Colonic mucosa (tissue), 4 donors: Measurements from ENCODE around the gene KRTAP6-3. TPM values are rescaled to one million over a fixed set of nuclear protein-coding genes. Genes with fewer than 3 reads are reported as not detected.

ENCODE experiments used
- DNase-seq: peaks from one replicate; pipeline ENCODE4 v3.0.0-alpha.2; 2020
- H3K27ac ChIP-seq: fragments of 200-600 bp; one replicate; pipeline ENCODE4 v1.8.0; 2021
- H3K27me3 ChIP-seq: fragments of 200-600 bp; one replicate; pipeline ENCODE4 v1.8.0; 2021
- H3K36me3 ChIP-seq: fragments of 200-600 bp; one replicate; pipeline ENCODE4 v1.8.0; 2021
- H3K4me1 ChIP-seq: fragments of 200-600 bp; one replicate; pipeline ENCODE4 v1.8.0; 2021; ENCODE audit warnings: mild to moderate bottlenecking
- H3K4me3 ChIP-seq: fragments of 200-600 bp; one replicate; pipeline ENCODE4 v1.8.0; 2021
- H3K9ac ChIP-seq, 2 donors: one replicate each; pipeline ENCODE4 v1.7.0; 2013; ENCODE audit warnings: control low read depth in 2 of 2, low read depth in 2 of 2, low read length in 2 of 2
- H3K9me3 ChIP-seq: fragments of 200-600 bp; one replicate; pipeline ENCODE4 v1.8.0; 2021
- intact Hi-C: fragments of 100-400 bp; cut with DNase I; formaldehyde crosslinking; loops from one replicate; pipeline ENCODE4 v1.14.1; 2022
- total RNA-seq, 2 donors: library from RNA; stranded (reverse); fragmentation: NEBNext Ultra II Directional in 1 of 2; extraction: Animal tissue kit (Norgen Biotek cat#: 25700) in 1 of 2; gene quantifications; one replicate each; pipeline ENCODE4 v1.2.1, GENCODE V29; 2021
- TF ChIP-seq, protein P1 (sequence below): fragments of 200-600 bp; IDR thresholded peaks from one replicate; pipeline ENCODE4 v1.8.0; 2022; ENCODE audit warnings: antibody characterized with exemption, mild to moderate bottlenecking
- donor health status: healthy.
- donor health status: DM: no; HTN: no; CAD: no.
- donor health status: DM: no; HTN: no; CAD: no.

Gene KRTAP6-3
- total RNA-seq, 2 donors from 2014 or later = not detected

DNA sequence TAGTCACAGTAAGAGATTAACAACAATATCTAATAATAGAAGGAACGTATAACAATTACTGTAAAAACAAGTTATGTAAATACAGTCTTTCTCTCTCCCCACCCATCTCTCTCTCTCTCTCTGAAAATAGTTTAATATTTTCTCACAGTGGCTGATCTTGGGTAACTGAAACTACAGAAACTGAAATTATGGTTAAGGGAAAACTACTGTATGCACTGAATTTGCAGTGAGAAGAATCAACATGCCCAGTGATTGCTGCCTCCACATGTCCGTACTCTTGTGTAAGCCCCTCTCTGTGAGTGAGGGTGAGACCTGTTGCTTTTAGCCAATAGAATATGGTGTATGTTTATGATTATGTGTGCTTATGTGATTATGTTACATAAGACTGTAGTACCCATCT lies 19.9 kb downstream of the KRTAP6-3 start:
- Histone ChIP-seq H3K27me3 (no peaks in the 10 kb centered on the region), H3K4me3 (no peak overlapping the region), H3K36me3 (no peaks in the 10 kb centered on the region), H3K9ac (no peak overlapping the region), H3K4me1 (no peaks in the 10 kb centered on the region), H3K27ac (no peak overlapping the region), H3K9me3 (peaks cover 2% of the 10 kb centered on the region)
- TF ChIP-seq, protein P1, sequence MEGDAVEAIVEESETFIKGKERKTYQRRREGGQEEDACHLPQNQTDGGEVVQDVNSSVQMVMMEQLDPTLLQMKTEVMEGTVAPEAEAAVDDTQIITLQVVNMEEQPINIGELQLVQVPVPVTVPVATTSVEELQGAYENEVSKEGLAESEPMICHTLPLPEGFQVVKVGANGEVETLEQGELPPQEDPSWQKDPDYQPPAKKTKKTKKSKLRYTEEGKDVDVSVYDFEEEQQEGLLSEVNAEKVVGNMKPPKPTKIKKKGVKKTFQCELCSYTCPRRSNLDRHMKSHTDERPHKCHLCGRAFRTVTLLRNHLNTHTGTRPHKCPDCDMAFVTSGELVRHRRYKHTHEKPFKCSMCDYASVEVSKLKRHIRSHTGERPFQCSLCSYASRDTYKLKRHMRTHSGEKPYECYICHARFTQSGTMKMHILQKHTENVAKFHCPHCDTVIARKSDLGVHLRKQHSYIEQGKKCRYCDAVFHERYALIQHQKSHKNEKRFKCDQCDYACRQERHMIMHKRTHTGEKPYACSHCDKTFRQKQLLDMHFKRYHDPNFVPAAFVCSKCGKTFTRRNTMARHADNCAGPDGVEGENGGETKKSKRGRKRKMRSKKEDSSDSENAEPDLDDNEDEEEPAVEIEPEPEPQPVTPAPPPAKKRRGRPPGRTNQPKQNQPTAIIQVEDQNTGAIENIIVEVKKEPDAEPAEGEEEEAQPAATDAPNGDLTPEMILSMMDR = no peak
- DNase-seq = no peak
- intact Hi-C loops = no loop called here

GRCh38 chr21:30613836-30614235 lies 21.6 kb downstream of the KRTAP6-3 start, which contains the start of gene KRTAP6-1:
Gene KRTAP6-1, minus strand, starts transcription at chr21:30613930. Its CDS starts 26 bp downstream, at chr21:30613904.
- TF ChIP-seq, protein P1 = no peak
- peaks cover 2% of the 10 kb centered on the region for H3K9me3 ChIP-seq
- no peaks in the 10 kb centered on the region for H3K27me3 ChIP-seq
- no peak for DNase-seq
- H3K27ac ChIP-seq = no peak within 1 kb of the TSS
- no peak within 1 kb of the TSS for H3K4me3 ChIP-seq
- no peaks in the 10 kb centered on the region for H3K4me1 ChIP-seq
- H3K36me3 ChIP-seq = no peaks in the 10 kb centered on the region
- no peak within 1 kb of the TSS for H3K9ac ChIP-seq
- intact Hi-C loops = no loop called here

DNA sequence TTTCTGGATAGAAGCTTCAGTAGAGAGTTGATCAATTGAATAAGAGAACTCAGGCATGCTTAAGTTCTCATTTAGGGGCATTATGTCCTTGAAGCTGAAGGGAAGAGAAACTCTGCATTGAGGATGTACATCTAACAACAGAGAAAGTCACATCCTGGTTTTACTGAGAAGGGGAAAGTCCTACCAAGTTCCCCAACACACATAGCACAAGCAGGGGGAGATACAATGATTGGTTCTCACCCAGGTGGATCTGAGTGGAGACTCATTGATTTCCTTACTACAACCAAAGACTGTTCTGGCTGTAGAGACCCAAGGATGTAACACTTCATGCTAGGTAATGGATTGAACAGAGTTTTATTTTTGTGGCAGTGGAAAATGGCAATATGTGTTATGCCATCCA lies 23.0 kb downstream of the KRTAP6-3 start:
- intact Hi-C loops = no loop called here
- Histone ChIP-seq H3K9me3 (no peaks in the 10 kb centered on the region), H3K4me1 (no peaks in the 10 kb centered on the region), H3K9ac (no peak overlapping the region), H3K27ac (no peak overlapping the region), H3K36me3 (no peaks in the 10 kb centered on the region), H3K4me3 (no peak overlapping the region), H3K27me3 (no peaks in the 10 kb centered on the region)
- TF ChIP-seq, protein P1 = no peak
- no peak for DNase-seq

DNA sequence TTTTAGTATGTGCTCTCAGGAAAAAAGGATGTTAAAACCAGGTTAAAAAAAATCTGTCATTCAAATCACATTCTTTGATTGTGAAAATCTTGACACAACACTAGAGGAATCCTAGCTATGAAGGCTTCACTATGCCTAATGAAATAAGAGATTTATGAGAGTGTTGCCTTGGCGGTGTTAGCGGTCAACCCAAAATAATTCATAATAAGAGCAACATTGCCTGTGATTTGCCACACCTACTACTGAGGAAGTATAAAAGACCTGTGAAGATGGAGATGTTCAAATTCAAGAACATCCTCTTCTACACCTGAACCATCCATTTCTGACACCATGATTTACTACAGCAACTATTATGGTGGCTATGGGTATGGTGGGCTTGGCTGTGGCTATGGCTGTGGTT lies 23.9 kb downstream of the KRTAP6-3 start, which contains the start of gene KRTAP20-1:
TSS of gene KRTAP20-1 (plus strand) at position 301 of the 400 bp plus-strand sequence. CDS start at position 331, 30 bp downstream.
- Histone ChIP-seq H3K4me3 (no peak within 1 kb of the TSS), H3K9ac (no peak within 1 kb of the TSS), H3K4me1 (no peaks in the 10 kb centered on the region), H3K27ac (no peak within 1 kb of the TSS), H3K27me3 (no peaks in the 10 kb centered on the region), H3K36me3 (no peaks in the 10 kb centered on the region), H3K9me3 (no peaks in the 10 kb centered on the region)
- TF ChIP-seq, protein P1 = no peak
- DNase-seq = no peak
- intact Hi-C loops = no loop called here

DNA sequence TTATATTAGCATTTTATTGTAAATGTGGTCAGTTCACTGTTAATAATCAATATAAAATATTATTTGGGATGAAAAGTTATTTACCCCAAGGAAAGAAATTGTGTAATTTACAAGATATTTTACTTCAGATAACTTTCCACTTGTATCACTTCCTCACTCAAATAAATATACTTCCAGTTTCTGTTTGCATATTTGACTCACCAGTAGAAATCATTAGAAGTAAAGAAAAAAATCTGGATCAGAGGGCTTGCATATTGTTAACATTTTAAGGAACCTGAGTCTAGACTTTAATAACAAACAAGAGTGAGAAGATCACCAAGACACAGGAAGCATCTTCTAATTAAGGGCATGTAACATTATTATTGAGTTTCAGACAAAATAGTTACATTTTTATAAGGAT lies 27.8 kb downstream of the KRTAP6-3 start:
- Histone ChIP-seq H3K27me3 (no peaks in the 10 kb centered on the region), H3K9ac (no peak overlapping the region), H3K9me3 (no peaks in the 10 kb centered on the region), H3K27ac (no peak overlapping the region), H3K4me1 (no peaks in the 10 kb centered on the region), H3K36me3 (no peaks in the 10 kb centered on the region), H3K4me3 (no peak overlapping the region)
- no peak for DNase-seq
- intact Hi-C loops = no loop called here
- TF ChIP-seq, protein P1 = no peak
